HG03457 (cell line): ENCODE measurements around the gene NMNAT2.

Source experiments
- ATAC-seq: cut with Tn5 transposase; IDR thresholded peaks from one replicate; pipeline ENCODE4 v1.9.1; 2021; ENCODE audit warnings: moderate number of reproducible peaks; ENCODE audit not compliant: unreplicated experiment

NMNAT2 gene

GRCh38 chr1:183368213-183369108, 49.7 kb downstream of the NMNAT2 start:
- no peak for ATAC-seq

GRCh38 chr1:183366116-183366515, 52.1 kb downstream of the NMNAT2 start:
- ATAC-seq = no peak

- ATAC-seq = no peak
Measured at GRCh38 chr1:183365676-183366075, 52.5 kb downstream of the NMNAT2 start.

- ATAC-seq = no peak
Measured at GRCh38 chr1:183365093-183365492, 53.1 kb downstream of the NMNAT2 start.

GRCh38 chr1:183363972-183364371, 54.2 kb downstream of the NMNAT2 start:
- no peak for ATAC-seq

GRCh38 chr1:183361081-183361480, 57.1 kb downstream of the NMNAT2 start:
- no peak for ATAC-seq

GRCh38 chr1:183360473-183360872, 57.7 kb downstream of the NMNAT2 start:
- no peak for ATAC-seq

- no peak for ATAC-seq
Measured at GRCh38 chr1:183356534-183357182, 61.5 kb downstream of the NMNAT2 start.

GRCh38 chr1:183355797-183356196, 62.4 kb downstream of the NMNAT2 start:
- no peak for ATAC-seq

- no peak for ATAC-seq
Measured at GRCh38 chr1:183355181-183355580, 63.0 kb downstream of the NMNAT2 start.

- ATAC-seq = no peak
Measured at GRCh38 chr1:183353597-183353996, 64.6 kb downstream of the NMNAT2 start.

GRCh38 chr1:183349201-183349711, 68.9 kb downstream of the NMNAT2 start:
- ATAC-seq = no peak

GRCh38 chr1:183346276-183346732, 71.9 kb downstream of the NMNAT2 start:
- no peak for ATAC-seq

- no peak for ATAC-seq
Measured at GRCh38 chr1:183339556-183340167, 78.5 kb downstream of the NMNAT2 start.

- ATAC-seq = no peak
Measured at GRCh38 chr1:183331091-183331742, 87.0 kb downstream of the NMNAT2 start.

GRCh38 chr1:183330335-183330734, 87.8 kb downstream of the NMNAT2 start:
- no peak for ATAC-seq

GRCh38 chr1:183328371-183328770, 89.8 kb downstream of the NMNAT2 start:
- ATAC-seq = no peak

- no peak for ATAC-seq
Measured at GRCh38 chr1:183327434-183328290, 90.5 kb downstream of the NMNAT2 start.

- ATAC-seq = no peak
Measured at GRCh38 chr1:183323849-183324683, 94.1 kb downstream of the NMNAT2 start.
